GM12878 (cell line): Measurements from ENCODE around the gene ME3. TPM values are rescaled to one million over a fixed set of nuclear protein-coding genes. Genes with fewer than 3 reads are reported as not detected.

Source experiments
- ATAC-seq: fragments of 200-7000 bp; cut with Tn5 transposase; 3 replicates; pipeline ENCODE4 v1.9.1; 2020; ENCODE audit warnings: mild to moderate bottlenecking, moderate library complexity
- BruUV-seq: library from RNA; stranded (reverse); fragments of 400-500 nt; replicated peaks from 2 replicates; lab custom pipeline; 2021; lab: Mats Ljungman, UMichigan
- CTCF ChIA-PET: fragments of 300-600 bp; sonication (Branson Sonifier 250); formaldehyde crosslinking; extraction: SDS; loops from one replicate; lab custom pipeline; 2021; ENCODE audit warnings: inconsistent platforms; lab: Yijun Ruan, JAX
- POLR2A ChIA-PET: fragments of 350-600 bp; formaldehyde crosslinking; extraction: SDS; loops from one replicate; lab custom pipeline; 2021; ENCODE audit warnings: inconsistent platforms; lab: Charles Lee
- RAD21 ChIA-PET: fragments of 300-600 bp; sonication (Branson Sonifier 250); formaldehyde crosslinking; loops from one replicate; lab custom pipeline; 2023; ENCODE audit warnings: antibody characterized with exemption; ENCODE audit not compliant: unreplicated experiment; lab: Charles Lee
- SMC1A ChIA-PET: fragments of 300-600 bp; sonication (Branson Sonifier 250); formaldehyde crosslinking; loops from one replicate; lab custom pipeline; 2023; ENCODE audit not compliant: unreplicated experiment, uncharacterized antibody; lab: Charles Lee
- DNase-seq: peaks from one replicate; pipeline ENCODE4 v3.0.0-alpha.2; 2011; ENCODE audit warnings: low read depth, low spot score
- FAIRE-seq: peaks from 3 replicates; lab custom pipeline; 2011; peaks lifted over from hg19 to GRCh38; lab: Jason Lieb, UNC
- H2AFZ ChIP-seq: 2 replicates; pipeline ENCODE4 v1.6.0; 2011; ENCODE audit warnings: low read depth, low read length, control low read depth; ENCODE audit not compliant: control insufficient read depth
- H3K27ac ChIP-seq: 2 replicates; pipeline ENCODE4 v1.5.1; 2011; ENCODE audit warnings: control low read depth; ENCODE audit not compliant: control insufficient read depth, insufficient read depth
- H3K27me3 ChIP-seq, 2 experiments: replicated peaks in 1 of 2; 2 replicates each; pipeline versions ENCODE4 v1.6.0 to v1.6.1; 2011; ENCODE audit warnings: low read length in 1 of 2; ENCODE audit not compliant: control insufficient read depth in 2 of 2, insufficient read depth in 2 of 2
- H3K36me3 ChIP-seq, 2 experiments: 2 replicates each; pipeline ENCODE4 v1.5.1; 2011; ENCODE audit warnings: low read length in 1 of 2; ENCODE audit not compliant: control insufficient read depth in 2 of 2, insufficient read depth in 2 of 2
- H3K4me1 ChIP-seq: 2 replicates; pipeline ENCODE4 v1.6.1; 2011; ENCODE audit warnings: mild to moderate bottlenecking, low read length, moderate library complexity, mixed read lengths; ENCODE audit not compliant: control insufficient read depth, insufficient read depth
- H3K4me2 ChIP-seq: 2 replicates; pipeline ENCODE4 v1.6.0; 2011; ENCODE audit warnings: control low read depth; ENCODE audit not compliant: control insufficient read depth, insufficient read depth
- H3K4me3 ChIP-seq: fragments of 200-600 bp; sonication (generic); 2 replicates; pipeline ENCODE4 v1.5.1; 2016
- H3K79me2 ChIP-seq: 2 replicates; pipeline ENCODE4 v1.6.0; 2011; ENCODE audit warnings: low read length; ENCODE audit not compliant: control insufficient read depth, insufficient read depth
- H3K9ac ChIP-seq: 2 replicates; pipeline ENCODE4 v1.8.0; 2011; ENCODE audit warnings: low read length, control low read depth, mixed read lengths; ENCODE audit not compliant: control insufficient read depth, insufficient read depth
- H3K9me3 ChIP-seq: replicated peaks from 3 replicates; pipeline ENCODE4 v1.5.1; 2011; ENCODE audit warnings: mild to moderate bottlenecking, low read length; ENCODE audit not compliant: control insufficient read depth, insufficient read depth
- H4K20me1 ChIP-seq: 2 replicates; pipeline ENCODE4 v1.6.0; 2011; ENCODE audit not compliant: control insufficient read depth, insufficient read depth
- FOXM1 ChIP-seq: IDR thresholded peaks from 2 replicates; pipeline ENCODE4 v1.6.1; 2012; ENCODE audit warnings: low read depth, mild to moderate bottlenecking, inconsistent platforms, low read length, moderate library complexity
- HCFC1 ChIP-seq: fragments of 150-350 bp; IDR thresholded peaks from 2 replicates; pipeline ENCODE4 v1.6.1; 2014; ENCODE audit warnings: low read length
- KLF5 ChIP-seq: fragments of 450-650 bp; IDR thresholded peaks from 2 replicates; pipeline ENCODE4 v1.6.1; 2014; ENCODE audit warnings: mild to moderate bottlenecking; ENCODE audit not compliant: partially characterized antibody
- NRF1 ChIP-seq: conservative IDR thresholded peaks from 2 replicates; pipeline ENCODE4 v1.6.1; 2011; ENCODE audit warnings: mild to moderate bottlenecking, low read depth, low read length, improper control_type of control experiment
- YBX1 ChIP-seq: fragments of 450-650 bp; IDR thresholded peaks from 2 replicates; pipeline ENCODE4 v1.6.1; 2016; ENCODE audit warnings: antibody characterized with exemption
- ZNF207 ChIP-seq: fragments of 450-650 bp; IDR thresholded peaks from 2 replicates; pipeline ENCODE4 v1.6.1; 2014; ENCODE audit warnings: antibody characterized with exemption, mild to moderate bottlenecking, borderline replicate concordance
- ZZZ3 ChIP-seq: IDR thresholded peaks from 2 replicates; pipeline ENCODE4 v1.6.1; 2011; ENCODE audit warnings: low read depth; ENCODE audit not compliant: control insufficient read depth, insufficient read length
- WGBS: methylation state at CpG from one replicate; pipeline ENCODE4 v1.1.6; 2016; ENCODE audit warnings: low lambda C conversion rate; ENCODE audit not compliant: insufficient replicate concordance, insufficient coverage; ENCODE audit errors: missing lambda C conversion rate; 5-methylcytosine and 5-hydroxymethylcytosine counted together
- in situ Hi-C: fragments of 300-500 bp; cut with MboI; formaldehyde crosslinking; loops from 9 replicates; pipeline ENCODE4 v1.14.3; 2018; ENCODE audit warnings: mixed read lengths
- intact Hi-C: fragments of 100-400 bp; cut with micrococcal nuclease; formaldehyde crosslinking; loops from one replicate; pipeline ENCODE4 v1.14.2; 2022; ENCODE audit not compliant: unreplicated experiment
- polyA plus RNA-seq, 11 experiments: library from polyadenylated mRNA; depleted of rRNA in 4 of 11; unstranded in 6 of 11; stranded (reverse) in 5 of 11; fragments of >200 nt; fragmentation: Nextera tagmentation in 4 of 11; fragmentation: Illumina TruSeq in 1 of 11; extraction: Ambion mirVana in 4 of 11; extraction: Trizol in 1 of 11; gene quantifications; 1 replicate in 1 of 11; 2 replicates in 10 of 11; pipeline versions ENCODE4 v1.2.1 to v1.2.3, GENCODE V29; 2011 to 2016; ENCODE audit warnings: inconsistent platforms in 2 of 11, missing spikeins in 2 of 11, low read depth in 1 of 11
- total RNA-seq, 4 experiments: library from RNA; depleted of rRNA in 3 of 4; stranded (reverse); fragments of >200 nt in 3 of 4; fragmentation: Illumina TruSeq in 1 of 4; extraction: Trizol in 1 of 4; gene quantifications; 2 replicates each; pipeline versions ENCODE4 v1.2.1 to v1.2.3, GENCODE V29; 2013 to 2021
- TF ChIP-seq, protein P1 (sequence below): fragments of 450-650 bp; IDR thresholded peaks from 2 replicates; pipeline ENCODE4 v1.6.1; 2017; ENCODE audit warnings: antibody characterized with exemption, mild to moderate bottlenecking, moderate library complexity
- TF ChIP-seq, protein P2 (sequence below): fragments of 450-650 bp; IDR thresholded peaks from 2 replicates; pipeline ENCODE4 v1.6.1; 2017; ENCODE audit warnings: mild to moderate bottlenecking

Gene ME3
- total and polyA plus RNA-seq, 10 of the 15 experiments (the other 5 are each of a cell fraction or from before 2014, with no cell fraction given): 0.06 to 0.40 (median 0.19) TPM; not detected in 2

DNA sequence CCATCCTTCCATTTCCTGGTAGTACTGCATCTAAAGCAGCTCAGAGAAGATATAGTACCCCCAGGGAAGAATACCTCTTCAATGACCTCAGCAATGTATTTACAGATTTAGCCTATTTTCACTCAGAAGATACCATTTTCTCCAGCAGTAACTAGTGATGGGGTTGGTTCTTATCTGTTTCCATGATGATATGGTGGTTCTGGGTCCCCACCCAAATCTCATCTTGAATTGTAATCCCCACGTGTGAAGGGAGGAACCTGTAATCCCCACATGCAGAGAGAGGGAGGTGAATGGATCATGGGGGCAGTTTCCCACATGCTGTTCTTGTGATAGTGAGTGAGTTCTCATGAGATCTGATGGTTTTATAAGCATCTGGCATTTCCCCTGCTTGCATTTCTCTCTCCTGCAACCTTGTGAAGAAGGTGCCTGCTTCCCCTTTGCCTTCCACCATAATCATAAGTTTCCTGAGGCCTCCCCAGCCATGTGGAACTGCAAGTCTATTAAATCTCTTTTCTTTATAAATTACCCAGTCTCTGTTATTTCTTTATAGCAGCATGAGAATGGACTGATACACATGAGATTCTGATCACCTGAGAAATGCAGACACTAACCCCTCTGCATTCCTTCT is 158.6 kb downstream of the ME3 start:
- 0% methylated on average over 1 of the region's 1 CpG for whole genome bisulfite sequencing
- RAD21 ChIA-PET: interaction anchor here (1.0 to 3.6 kb wide), 3 partner anchors 33 to 80 kb away, joined by 3 to 17 read pairs (median 4); no protein-coding TSS in a partner anchor
- no peak overlapping the region for H2AFZ ChIP-seq
- no peak overlapping the region for H3K4me2 ChIP-seq
- H3K9me3 ChIP-seq: no peaks in the 10 kb centered on the region; the same call in 2 of the 3 replicates
- no peak overlapping the region for H3K27ac ChIP-seq
- no peak overlapping the region for H3K4me3 ChIP-seq
- intact Hi-C loops: no loop called here
- FAIRE-seq (no peak), ATAC-seq (no peak), DNase-seq (no peak)
- no TSS peak for BruUV-seq
- no peaks in the 10 kb centered on the region for H3K79me2 ChIP-seq
- peaks cover 0 to 1% of the 10 kb centered on the region in 2 experiments; a peak in 1 of 4 replicates for H3K27me3 ChIP-seq
- TF ChIP-seq KLF5 (no peak), YBX1 (no peak), ZZZ3 (no peak), FOXM1 (no peak), ZNF207 (no peak), NRF1 (no peak), HCFC1 (no peak)
- TF ChIP-seq, protein P1, sequence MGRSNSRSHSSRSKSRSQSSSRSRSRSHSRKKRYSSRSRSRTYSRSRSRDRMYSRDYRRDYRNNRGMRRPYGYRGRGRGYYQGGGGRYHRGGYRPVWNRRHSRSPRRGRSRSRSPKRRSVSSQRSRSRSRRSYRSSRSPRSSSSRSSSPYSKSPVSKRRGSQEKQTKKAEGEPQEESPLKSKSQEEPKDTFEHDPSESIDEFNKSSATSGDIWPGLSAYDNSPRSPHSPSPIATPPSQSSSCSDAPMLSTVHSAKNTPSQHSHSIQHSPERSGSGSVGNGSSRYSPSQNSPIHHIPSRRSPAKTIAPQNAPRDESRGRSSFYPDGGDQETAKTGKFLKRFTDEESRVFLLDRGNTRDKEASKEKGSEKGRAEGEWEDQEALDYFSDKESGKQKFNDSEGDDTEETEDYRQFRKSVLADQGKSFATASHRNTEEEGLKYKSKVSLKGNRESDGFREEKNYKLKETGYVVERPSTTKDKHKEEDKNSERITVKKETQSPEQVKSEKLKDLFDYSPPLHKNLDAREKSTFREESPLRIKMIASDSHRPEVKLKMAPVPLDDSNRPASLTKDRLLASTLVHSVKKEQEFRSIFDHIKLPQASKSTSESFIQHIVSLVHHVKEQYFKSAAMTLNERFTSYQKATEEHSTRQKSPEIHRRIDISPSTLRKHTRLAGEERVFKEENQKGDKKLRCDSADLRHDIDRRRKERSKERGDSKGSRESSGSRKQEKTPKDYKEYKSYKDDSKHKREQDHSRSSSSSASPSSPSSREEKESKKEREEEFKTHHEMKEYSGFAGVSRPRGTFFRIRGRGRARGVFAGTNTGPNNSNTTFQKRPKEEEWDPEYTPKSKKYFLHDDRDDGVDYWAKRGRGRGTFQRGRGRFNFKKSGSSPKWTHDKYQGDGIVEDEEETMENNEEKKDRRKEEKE: no peak
- TF ChIP-seq, protein P2, sequence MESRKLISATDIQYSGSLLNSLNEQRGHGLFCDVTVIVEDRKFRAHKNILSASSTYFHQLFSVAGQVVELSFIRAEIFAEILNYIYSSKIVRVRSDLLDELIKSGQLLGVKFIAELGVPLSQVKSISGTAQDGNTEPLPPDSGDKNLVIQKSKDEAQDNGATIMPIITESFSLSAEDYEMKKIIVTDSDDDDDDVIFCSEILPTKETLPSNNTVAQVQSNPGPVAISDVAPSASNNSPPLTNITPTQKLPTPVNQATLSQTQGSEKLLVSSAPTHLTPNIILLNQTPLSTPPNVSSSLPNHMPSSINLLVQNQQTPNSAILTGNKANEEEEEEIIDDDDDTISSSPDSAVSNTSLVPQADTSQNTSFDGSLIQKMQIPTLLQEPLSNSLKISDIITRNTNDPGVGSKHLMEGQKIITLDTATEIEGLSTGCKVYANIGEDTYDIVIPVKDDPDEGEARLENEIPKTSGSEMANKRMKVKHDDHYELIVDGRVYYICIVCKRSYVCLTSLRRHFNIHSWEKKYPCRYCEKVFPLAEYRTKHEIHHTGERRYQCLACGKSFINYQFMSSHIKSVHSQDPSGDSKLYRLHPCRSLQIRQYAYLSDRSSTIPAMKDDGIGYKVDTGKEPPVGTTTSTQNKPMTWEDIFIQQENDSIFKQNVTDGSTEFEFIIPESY: no peak
- H3K36me3 ChIP-seq: no peaks in the 10 kb centered on the region
- SMC1A ChIA-PET: interaction anchor here (0.9 to 2.0 kb wide), 11 partner anchors 8 to 95 kb away, joined by 3 to 6 read pairs (median 4); no protein-coding TSS in a partner anchor
- no peaks in the 10 kb centered on the region for H4K20me1 ChIP-seq
- no peaks in the 10 kb centered on the region for H3K4me1 ChIP-seq
- POLR2A ChIA-PET: interaction anchor here (1.5 kb wide), 1 partner anchor 79 kb away, joined by 5 read pairs; no protein-coding TSS in a partner anchor
- in situ Hi-C loops: no loop called here
- CTCF ChIA-PET: interaction anchor here (0.7 to 2.3 kb wide), 6 partner anchors 57 to 95 kb away, joined by 3 to 9 read pairs (median 4); no protein-coding TSS in a partner anchor
- H3K9ac ChIP-seq: no peak overlapping the region
